Pulmonary artery endothelial cell (primary cell): ENCODE results near the gene SDR9C7. TPM values are rescaled to one million over a fixed set of nuclear protein-coding genes. Genes with fewer than 3 reads are reported as not detected.
"Not testable (repeated sequence)": the region's sequence is repeated elsewhere in the genome, so short reads cannot be mapped to it uniquely, and the experiment has no call there.

ENCODE experiments used
- DNase-seq: peaks from one replicate; pipeline ENCODE4 v3.0.0-alpha.2; 2011; ENCODE audit warnings: low read depth, low spot score
- total RNA-seq: library from RNA; depleted of rRNA; stranded (reverse); fragments of >200 nt; gene quantifications from 2 replicates; pipeline ENCODE4 v1.2.3, GENCODE V29; 2014

The SDR9C7 gene
- not detected in 2 replicates for total RNA-seq

DNA sequence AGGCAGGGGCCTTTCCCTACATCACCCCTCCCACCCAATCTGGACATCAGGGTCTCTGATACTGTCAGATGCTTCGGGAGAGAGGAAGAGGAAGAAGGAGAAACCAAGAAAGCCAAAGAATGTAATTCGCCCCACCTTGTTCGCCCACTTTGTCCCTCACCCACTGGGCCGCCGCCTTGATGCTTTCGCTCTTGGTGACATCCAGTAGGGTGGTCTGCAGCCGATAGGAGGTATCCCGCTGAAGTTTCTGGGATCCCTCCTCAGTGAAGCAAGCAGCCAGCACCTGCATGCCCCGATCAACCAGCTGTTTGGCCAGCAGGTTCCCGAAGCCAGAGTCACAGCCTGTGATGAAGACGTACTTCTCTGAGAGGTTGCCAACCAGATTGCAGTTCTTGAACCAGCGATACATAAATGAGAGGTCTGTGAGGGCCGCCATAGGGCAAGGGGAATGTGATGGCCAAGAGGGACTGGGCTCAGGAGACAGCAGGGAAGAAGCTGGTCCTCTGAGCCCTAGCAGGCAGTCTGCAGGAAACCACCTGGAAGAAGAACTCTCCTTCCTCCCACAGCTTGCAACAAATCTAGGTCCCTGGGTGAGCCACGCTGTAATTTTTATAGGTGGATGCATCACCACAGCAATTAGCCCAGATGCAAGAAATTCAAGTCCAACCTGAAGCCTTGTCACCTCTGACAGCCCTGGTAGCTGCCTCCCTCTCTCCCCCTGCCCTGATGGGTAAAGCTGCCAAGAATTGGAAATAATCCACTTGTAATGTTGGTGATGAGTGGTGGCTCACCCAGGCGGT is at the start of gene SDR9C7:
SDR9C7 (minus strand) TSS at position 583 of the 800 bp plus-strand sequence; CDS start at position 436, 147 bp downstream.
- no peak for DNase-seq

DNA sequence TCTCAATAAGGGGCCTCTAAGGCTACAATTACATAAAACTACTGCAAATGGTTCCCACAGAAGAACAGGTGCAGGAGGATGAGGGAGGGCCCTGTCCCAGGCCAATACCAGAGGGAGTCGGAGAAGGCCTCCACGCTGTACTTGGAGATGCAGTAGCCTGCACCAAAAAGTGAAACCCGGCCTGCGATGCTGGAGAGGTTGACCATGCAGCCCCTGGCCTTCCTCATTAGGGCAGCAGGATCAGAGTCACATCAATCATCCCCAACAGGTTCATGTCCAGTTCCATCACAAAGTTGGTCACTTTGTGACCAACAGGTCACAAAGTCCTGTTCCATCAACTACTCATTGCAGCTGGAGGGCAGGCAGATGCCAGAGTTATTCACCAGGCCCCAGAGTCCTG is 49.2 kb upstream of the SDR9C7 start:
- no peak for DNase-seq

DNA sequence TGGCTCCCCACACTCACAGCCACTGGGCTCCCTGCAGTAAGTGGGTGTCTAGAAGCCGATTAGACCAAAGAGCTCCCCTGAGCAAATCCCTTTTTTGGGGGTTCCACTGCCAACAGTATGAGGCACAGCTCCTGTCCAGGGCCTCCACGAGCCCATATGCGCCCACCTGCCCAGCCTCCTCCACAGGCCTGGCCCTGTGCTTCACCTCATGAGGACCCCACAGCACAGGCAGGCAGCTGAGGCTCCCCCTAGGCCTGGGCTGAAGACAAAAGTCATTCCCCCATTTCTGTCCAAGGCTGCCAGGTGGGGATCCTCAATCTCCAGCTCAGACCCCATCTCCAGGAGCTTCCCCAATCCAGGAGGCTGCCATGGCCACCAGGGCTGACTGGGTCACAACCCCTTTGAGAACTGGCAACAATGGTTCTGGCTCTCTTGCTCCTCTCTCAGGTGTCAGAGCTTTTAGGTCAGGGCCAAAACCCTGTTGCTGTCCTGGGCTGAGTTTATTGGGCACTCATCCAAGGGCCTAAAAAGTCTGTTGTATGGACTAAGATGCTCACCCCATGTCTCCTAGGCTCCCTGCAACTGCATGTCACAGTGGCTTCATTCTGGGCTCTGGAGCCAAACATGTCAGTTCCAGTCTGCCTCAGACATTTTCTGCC is 48.5 kb upstream of the SDR9C7 start:
- not testable (repeated sequence) for DNase-seq

DNA sequence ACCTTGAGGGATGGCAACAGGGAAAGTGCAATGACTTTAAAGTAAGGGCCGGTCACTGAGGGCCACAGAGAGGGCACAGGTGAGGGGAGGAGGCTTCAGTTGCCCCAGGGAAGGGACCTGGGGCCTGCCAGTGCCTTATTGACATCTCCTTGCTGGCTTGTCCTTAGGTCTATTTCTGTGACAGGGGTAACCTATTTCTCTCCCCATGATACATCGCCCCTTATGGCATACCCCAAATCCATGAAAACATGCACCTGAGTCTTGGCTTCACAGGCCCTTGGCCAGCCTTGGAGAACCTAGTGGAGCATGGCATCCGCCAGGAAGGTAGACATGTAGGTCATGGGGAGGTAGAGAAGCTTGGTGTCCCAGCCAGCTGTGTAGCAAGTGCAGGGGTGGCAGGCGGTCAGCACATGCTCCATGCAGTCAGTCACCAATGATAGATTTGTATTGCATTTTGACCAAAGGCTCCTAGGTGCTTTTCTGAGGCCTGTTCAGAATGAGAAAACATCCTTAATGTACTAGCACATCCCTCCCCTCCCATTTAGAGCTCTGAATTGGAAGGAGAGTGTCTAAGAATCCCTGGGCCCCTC is 46.8 kb upstream of the SDR9C7 start:
- no peak for DNase-seq

DNA sequence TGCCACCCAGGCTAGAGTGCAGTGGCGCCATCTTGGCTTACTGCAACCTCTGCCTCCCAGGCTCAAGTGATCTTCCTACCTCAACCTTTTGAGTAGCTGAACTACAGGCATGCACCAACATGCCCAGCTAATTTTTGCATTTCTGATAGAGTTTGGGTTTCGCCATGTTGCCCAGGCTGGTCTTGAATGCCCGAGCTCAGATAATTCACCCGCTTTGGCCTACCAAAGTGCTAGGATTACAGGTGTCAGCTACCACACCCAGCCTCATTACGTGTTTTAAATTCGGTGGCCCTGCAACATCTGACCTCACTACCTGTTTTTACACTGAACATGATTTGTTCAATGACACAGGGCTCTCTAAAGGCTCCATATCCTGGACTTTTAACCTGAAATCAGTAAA is 46.1 kb upstream of the SDR9C7 start:
- DNase-seq, result no peak

DNA sequence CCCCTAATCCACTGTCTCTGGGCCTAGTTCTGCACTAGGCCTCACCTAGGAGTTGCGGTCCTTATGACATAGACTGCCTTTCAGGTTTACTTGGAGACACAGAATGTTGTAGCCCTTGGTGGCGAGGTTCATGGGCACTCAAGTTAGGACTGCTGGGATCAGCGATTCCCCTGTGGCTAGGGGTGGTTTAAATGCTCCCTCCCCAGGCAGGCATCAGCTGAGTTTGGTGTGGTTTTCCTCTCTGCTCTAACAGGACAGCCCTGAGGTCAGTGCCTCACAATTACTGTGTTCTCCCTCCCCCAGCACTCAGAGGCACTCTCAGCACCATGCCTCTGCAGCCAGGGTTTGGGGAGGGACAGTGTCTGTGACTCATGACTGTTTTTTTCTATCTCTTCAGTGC is 45.4 kb upstream of the SDR9C7 start:
- DNase-seq, result no peak

DNA sequence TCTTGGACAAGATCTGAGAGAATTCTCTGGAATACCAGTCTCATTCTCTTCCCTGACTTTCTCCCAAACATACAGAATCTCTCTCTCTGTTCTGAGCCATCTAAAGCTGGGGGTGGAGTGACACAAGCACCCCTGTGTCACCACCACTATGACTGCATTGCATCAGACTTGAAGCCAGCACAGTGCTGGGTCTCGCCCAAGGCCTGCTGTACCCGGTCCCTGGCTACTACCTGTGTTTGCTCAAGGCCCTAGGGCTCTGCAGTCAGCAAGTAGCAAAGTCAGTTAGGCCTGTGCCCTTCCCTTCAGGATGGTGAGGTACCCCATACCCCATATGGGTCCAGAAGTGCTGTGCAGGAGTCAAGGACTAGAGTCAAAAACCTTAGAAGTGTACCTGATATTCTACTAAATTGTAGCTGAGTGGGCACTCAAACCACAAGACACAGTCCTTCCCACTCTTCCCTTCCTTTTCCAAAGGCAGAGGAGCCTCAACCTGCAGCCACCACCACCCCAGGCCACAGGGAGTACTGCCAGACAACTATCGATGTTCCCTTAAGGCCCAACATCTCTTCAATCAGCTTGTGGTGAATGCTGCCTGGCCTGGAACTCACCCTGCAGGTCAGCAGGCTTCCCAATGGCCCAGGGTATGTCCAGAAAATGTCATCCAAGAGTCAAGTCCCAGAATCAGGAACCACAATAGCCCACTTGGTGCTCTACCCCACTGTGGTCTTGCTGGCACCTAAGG is 44.4 kb upstream of the SDR9C7 start:
- DNase-seq, result no peak

DNA sequence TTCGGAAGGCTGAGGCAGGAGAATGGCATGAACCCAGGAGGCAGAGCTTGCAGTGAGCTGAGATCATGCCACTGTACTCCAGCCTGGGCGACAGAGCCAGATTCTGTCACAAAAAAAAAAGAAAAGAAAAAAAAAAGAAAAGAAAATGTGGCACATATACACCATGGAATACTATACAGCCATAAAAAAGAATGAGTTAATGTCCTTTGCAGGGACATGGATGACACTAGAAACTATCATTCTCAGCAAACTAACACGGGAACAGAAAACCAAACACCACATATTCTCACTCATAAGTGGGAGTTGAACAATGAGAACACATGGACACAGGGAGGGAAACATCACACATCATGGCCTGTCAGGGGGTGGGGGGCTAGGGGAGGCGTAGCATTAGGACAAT is 43.2 kb upstream of the SDR9C7 start:
- not testable (repeated sequence) for DNase-seq

DNA sequence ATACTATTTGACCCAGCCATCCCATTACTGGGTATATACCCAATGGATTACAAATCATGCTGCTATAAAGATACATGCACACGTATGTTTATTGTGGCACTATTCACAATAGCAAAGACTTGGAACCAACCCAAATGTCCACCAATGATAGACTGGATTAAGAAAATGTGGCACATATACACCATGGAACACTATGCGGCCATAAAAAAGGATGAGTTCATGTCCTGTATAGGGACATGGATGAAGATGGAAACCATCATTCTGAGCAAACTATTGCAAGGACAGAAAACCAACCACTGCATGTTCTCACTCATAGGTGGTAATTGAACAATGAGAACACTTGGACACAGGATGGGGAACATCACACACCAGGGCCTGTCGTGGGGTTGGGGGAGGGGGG is 40.0 kb upstream of the SDR9C7 start:
- DNase-seq, result not testable (repeated sequence)

DNA sequence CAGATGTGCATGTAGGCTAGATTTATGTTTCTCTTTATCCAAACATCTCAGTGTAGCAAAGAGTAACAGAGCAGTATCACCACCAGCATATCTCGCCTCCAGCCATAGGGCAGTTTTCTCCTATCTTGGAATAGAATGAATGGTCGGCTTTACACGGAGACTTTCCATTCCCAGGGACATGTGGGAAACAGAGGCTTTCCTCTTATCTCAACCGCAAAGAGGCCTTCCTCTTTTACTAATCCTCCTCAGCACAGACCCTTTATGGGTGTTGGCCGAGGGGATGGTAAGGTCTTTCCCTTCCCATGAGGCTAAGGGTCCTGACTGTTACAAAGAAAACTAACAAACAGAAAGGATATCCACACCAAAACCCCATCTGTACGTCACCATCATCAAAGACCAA is 34.7 kb upstream of the SDR9C7 start:
- not testable (repeated sequence) for DNase-seq

DNA sequence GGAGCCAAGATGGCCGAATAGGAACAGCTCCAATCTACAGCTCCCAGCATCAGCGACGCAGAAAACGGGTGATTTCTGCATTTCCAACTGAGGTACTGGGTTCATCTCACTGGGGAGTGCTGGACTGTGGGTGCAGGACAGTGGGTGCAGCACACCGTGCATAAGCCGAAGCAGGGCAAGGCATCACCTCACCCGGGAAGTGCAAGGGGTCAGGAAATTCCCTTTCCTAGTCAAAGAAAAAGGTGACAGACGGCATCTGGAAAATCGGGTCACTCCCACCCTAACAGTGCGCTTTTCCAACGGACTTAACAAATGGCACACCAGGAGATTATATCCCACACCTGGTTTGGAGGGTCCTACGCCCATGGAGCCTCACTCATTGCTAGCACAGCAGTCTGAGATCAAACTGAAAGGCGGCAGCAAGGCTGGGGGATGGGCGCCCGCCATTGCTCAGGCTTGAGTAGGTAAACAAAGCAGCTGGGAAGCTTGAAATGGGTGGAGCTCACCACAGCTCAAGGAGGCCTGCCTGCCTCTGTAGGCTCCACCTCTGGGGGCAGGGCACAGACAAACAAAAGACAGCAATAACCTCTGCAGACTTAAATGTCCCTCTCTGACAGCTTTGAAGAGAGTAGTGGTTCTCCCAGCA is 31.9 kb upstream of the SDR9C7 start:
- DNase-seq, result not testable (repeated sequence)

DNA sequence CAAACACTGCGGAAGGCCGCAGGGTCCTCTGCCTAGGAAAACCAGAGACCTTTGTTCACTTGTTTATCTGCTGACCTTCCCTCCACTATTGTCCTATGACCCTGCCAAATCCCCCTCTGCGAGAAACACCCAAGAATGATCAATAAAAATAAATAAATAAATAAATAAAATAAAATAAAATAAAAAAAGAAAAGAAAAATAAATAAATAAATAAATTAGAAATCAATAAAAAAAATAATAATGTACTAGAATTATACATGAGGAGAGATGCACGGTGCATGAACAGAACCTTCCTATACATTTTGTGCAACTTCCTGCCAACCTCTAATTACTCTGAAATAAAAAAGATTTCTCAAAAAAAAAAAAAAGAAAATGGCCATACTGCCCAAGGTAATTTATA is 30.9 kb upstream of the SDR9C7 start:
- DNase-seq, result not testable (repeated sequence)

DNA sequence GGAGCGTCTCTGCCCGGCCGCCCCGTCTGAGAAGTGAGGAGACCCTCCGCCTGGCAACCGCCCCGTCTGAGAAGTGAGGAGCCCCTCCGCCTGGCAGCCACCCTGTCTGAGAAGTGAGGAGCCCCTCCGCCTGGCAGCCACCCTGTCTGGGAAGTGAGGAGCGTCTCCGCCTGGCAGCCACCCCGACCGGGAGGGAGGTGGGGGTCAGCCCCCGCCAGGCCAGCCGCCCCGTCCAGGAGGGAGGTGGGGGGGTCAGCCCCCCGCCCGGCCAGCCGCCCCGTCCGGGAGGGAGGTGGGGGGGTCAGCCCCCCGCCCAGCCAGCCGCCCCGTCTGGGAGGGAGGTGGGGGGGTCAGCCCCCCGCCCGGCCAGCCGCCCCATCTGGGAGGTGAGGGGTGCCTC is 29.3 kb upstream of the SDR9C7 start:
- not testable (repeated sequence) for DNase-seq

DNA sequence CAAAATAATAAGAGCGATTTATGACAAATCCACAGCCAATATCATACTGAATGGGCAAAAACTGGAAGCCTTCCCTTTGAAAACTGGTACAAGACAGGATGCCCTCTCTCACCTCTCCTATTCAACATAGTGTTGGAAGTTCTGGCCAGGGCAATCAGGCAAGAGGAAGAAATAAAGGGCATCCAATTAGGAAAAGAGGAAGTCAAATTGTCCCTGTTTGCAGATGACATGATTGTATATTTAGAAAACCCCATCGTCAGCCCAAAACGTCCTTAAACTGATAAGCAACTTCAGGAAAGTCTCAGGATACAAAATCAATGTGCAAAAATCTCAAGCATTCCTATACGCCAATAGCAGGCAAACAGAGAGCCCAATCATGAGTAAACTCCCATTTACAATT is 28.0 kb upstream of the SDR9C7 start:
- not testable (repeated sequence) for DNase-seq

DNA sequence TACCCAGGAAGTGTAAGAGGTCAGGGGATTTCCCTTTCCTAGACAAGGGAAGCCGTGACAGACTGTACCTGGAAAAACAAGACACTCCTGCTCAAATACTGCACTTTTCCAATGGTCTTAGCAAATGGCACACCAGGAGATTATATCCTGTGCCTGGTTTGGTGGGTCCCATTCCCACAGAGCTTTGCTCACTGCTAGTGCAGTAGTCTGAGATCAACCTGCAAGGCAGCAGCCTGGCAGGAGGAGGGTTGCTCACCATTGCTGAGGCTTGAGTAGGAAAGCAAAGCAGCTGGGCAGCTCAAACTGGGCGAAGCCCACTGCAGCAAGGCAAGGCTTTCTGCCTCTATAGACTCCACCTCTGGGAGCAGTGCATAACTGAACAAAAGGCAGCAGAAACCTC is 24.2 kb upstream of the SDR9C7 start:
- no peak for DNase-seq

DNA sequence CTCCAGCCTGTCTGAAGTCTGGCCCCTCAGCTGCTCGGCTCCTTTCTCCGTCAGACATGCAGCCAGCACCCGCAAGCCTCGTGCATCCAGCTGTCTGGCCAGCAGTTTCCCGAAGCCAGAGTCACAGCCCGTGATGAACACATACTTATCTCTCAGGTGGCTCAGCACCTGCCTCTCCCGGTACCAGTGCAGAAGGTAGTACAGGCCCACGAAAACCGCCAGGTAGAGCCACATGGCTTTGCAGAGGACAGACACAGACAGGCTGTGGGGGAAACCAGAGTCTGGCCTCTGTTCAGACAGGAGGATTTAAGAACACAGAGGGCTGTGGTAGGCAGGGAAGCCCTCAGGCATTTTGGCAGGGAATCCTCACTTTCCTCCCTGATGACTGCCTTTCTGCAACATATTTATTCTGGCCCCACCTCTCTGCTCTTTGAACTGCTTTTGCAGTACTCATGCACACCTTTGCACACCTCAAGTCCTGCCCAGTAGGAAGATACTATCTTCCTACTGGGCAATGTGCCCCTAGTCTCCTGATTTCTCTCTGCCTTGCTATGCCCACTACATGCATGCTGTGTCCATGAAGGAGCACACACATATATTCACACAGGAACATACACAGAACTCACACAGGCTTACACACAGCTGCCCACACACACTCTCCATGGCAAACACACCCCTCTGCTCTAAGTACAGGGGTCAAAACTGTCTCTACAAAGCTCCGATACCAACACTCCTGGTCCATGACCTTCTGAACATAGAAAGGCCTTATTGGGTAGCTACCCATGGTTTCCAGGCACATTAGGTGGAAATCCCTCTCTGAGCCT is 23.2 kb upstream of the SDR9C7 start, which contains the start of gene RDH16:
RDH16 (minus strand) TSS at position 380 of the 824 bp plus-strand sequence; CDS start at position 234, 146 bp downstream.
- no peak for DNase-seq

DNA sequence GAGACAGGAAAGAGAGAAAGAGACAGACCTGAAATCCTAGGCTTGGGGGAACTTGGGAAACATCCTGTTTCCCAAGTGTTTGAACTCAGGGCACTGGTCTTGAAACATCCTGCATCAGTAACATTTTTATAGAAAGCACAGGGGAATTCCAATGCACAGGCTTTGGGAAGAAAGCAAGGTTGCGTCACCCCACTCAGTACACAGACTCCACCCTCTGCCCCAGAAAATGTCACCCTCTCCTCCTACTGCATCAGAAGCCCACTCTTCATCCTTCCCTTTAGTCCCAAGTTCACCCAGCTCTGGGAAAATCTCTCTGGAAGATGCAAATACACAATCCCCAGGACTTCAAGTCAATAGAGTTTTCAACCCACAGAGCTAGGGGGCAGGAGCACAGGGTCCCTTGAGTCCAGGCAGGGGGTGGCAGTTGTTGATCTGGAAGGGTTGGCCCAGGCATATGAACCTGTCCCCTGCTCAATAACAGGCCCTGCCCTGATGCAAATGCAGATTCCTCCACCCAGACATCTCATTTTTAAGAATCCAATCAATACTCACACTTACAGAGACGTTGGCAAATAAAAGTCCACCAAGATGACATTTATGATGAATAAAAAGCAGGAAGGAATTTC is 21.5 kb upstream of the SDR9C7 start:
- no peak for DNase-seq

DNA sequence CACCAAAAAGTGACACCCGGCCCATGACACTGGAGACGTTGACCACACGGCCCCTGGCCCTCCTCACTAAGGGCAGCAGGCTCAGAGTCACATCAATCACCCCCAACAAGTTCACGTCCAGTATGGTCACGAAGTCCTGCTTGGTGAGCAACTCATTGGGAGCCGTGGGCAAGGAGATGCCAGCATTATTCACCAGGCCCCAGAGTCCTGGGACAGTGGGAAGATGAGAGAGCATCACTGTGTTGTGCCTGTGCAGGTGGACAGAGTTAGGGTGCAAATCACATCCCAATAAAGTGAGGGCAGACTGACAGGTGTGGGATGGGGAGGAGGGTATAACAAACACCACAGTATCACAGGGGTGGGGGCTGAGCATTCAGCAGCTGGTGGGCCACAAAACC is 20.7 kb upstream of the SDR9C7 start:
- DNase-seq, result no peak

DNA sequence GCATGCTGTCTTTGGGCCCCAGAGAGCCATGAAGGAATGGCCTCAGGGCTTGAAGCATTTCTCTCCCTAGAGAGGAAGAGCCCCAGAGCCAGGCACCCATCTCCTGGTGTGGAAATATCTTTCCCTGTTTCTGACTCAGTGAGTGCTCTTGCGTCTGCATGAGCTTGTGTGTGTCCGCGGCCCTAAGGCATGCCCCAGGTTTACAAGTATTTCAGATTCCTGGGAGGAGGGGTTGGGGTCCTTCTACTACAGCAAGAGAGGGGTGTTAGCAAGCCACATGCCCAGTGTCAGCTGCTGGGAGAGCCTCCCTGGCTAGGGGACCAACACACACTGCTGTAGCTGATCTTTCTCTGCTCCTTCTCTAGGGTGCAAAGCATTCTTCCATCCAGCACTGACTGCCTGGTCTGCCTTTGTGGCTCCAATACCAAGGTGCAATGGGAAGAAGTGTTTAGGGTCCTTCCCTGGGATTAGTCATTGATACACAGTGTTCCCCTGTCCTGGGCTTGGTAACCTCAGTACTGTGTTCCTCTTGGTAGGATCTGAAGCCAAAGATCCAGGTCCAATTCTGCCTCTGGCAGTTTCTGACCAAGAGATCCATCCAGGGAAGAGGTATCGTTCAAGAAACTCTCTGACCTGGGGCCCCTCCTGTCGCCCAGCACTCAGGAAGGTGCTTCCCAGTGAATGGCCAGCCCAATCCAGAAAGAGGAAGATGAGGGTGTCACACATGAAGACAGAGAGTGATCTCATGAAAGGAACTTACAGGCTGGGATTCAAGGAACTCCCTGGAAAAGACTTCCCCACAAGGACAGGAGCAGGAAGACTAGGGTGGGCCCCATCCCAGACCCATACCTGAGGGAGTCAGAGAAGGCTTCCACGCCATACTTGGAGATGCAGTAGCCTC is 20.1 kb upstream of the SDR9C7 start:
- DNase-seq, result no peak
